CD4-positive, alpha-beta T cell treated with Interferon alpha-2 for 1 hour (primary cell): ENCODE results near the gene KCNE4.

Experiments used
- DNase-seq, 2 donors: peaks; one replicate each; pipeline ENCODE4 v3.0.0-alpha.2; 2020 to 2022

KCNE4 gene

DNA sequence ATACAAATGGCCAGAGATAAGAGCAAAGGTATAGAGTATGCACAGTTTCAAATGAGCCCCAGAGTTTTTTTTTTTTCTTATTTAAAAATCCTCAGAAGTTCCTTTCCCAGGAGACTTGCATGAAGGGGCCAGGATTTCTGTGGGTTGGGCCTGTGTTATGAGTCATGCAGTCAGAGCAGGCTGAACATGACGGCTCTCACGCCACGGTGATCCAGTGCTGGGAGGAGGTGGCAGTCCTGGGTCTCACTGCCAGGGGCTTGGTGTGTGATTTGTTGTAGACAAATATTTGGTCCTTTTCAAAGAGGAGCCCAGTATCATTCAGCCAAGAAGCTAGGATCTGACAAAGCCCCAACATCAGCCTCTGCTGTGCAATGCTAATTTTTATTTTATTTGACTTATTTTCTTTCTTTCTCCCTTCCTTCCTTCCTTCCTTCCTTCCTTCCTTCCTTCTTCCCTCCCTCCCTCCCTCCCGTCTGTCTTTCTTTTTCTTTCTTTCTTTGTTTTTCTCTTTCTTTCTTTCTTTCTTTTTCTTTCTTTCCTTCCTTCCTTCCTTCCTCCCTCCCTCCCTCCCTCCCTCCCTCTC, 10.4 kb upstream of the KCNE4 start:
- DNase-seq = no peak

DNA sequence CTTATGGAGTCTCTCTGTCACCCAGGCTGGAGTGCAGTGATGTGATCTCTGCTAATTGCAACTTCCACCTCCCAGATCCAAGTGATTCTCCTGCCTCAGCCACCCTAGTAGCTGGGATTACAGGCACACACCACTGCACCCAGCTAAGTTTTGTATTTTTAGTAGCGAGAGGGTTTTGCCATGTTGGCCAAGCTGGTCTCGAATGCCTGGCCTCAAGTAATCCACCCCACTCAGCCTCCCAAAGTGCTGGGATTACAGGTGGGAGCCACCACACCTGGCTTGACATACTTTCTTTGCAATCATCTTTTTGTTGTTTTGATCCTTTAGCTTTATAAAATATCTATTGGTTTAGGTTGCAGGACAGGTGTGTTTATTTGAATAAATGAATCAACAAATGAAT, 9.7 kb upstream of the KCNE4 start:
- DNase-seq = no peak

- DNase-seq = no peak
Measured at GRCh38 chr2:223042704-223043118, 9.3 kb upstream of the KCNE4 start.

DNA sequence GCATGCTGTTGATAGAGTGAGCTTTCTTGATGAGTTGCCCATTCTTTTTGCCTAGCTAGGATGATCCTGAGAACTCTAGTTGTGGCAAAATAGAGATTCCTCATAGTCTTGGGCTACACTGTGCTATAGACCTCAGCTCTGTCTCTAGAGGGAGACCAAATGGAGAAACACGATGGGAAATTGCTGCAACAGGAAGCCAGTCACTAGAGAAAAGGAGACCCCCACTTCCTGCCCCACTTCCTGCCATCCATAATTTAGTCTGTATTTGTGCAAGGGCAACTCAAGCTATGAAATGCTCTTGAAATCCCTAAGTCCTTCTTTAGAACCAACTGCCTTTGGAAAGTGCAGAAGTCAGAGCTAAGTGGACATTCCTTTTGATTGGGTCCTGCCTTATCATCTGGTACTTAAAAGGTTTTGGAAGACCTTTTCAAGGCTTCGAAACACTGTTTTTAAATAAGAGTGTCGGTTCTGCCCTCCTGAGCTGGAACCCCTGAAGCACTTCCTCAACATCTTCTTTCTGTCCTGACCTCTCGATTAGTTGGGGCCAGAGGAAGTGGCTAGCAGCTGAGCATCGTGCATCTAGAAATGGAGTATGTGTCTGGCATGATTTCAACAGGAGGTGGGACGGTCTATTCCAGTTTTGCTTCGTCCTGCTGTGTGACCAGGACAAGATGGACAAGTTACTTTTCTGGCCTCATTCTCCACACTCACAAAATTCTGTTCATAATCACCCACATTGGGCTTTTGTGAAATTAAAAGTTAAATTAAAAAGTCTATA, 8.6 kb upstream of the KCNE4 start:
- DNase-seq = no peak

GRCh38 chr2:223044092-223044836, 7.7 kb upstream of the KCNE4 start:
- no peak for DNase-seq

DNA sequence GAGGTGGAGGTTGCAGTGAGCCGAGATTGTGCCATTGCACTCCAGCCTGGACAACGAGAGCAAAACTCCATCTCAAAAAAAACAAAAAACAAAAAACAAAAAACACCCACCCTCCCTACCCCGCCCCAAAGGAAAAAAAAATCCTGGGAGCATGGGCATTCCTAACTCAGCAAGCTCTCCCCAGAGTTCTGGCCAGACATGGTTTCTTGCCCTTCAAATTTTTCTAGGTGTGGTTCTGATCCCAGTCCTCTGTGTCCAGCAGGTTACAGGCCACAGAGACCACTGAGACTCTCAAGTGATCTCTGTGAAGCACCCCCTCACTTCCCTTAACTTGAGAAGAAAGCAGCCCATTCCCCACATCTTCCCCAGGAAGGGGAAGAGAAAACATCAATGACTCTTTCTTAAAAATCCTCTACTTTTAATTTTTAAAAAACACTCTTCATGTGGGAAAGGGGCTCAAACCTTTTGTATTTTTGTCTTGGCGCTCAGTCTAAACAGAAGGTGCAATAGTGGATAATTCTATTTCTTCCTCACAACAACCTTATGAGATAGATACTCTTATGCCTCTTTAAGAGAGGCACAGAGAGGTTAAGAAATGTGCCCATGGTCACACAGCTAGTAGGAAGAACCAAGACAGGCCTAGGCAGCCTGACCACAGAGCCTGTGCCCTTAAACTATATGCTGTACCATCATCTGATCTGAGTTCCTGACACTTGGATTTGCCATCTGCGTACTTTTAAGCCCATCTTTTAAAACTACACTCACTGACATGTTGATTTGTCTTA, 6.9 kb upstream of the KCNE4 start:
- no peak for DNase-seq

- DNase-seq = no peak
Measured at GRCh38 chr2:223046470-223047040, 5.4 kb upstream of the KCNE4 start.

- DNase-seq = no peak
Measured at GRCh38 chr2:223047260-223047761, 4.7 kb upstream of the KCNE4 start.

DNA sequence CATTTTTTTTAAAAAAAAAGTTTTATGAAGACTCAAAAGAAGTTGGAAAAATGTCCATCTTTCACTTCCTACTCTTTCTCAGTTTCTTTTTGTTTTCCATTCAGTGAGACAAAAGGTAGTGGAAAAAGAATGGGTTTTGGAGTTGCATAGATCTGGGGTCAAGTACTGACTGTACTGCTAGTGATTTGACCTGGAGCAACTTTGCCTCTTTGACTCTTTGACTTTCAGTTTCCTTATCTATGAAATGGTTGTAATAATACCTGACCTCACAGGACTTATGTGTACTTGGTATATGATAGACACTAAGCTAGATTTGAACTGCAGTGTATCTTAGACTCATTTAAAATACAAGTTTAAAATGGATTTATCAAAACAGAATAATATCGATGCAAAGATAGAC, 3.5 kb upstream of the KCNE4 start:
- no peak for DNase-seq

- no peak for DNase-seq
Measured at GRCh38 chr2:223049356-223049755, 2.6 kb upstream of the KCNE4 start.

DNA sequence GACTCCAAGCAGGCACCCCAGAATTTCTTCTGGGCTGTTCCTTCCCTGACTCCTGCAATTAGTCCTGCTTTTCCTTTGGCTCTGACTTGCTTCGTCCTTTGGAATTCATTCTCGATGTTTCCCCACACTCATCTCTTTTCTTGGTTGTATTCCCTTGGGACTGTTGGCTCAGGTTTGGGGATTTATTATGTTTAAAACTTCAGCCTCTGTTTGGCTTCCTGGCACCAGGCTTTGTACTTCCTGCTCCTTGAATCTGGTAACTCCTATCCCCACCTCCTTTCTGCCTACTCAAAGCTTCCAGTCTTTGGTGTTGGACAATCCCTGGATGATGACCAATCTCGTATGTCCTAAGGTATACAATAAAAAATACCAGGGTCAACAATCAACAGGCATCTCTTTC, 1.8 kb upstream of the KCNE4 start:
- no peak for DNase-seq

DNA sequence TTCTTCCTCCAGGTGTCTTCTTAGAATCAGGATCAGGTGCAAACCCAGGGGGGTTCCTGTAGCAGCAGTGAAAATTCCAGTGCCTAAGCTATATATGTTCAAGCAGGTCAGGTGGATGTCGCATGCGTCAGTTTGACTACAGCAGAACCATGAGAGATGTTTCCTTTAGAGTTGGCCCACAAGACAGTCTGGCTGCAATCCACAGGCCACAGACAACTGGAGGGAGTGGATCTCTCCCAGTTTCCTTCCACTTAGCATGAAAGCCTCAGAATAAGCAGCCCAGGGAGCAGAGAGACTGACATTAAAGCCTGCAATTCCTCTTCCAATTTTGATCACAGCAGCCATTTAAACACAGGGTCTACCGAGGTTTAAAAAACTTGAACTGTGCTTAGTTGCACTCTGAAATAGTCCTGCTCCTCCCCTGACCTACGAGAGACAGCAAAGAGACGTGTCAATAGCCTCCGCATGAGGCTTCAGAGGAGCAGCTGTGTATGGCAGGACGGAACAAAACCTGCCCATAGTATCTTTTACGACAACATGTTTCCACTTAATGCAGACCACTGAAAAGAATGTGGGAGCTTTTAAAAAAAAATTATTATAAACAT, 988 bp upstream of the KCNE4 start:
- DNase-seq = no peak

DNA sequence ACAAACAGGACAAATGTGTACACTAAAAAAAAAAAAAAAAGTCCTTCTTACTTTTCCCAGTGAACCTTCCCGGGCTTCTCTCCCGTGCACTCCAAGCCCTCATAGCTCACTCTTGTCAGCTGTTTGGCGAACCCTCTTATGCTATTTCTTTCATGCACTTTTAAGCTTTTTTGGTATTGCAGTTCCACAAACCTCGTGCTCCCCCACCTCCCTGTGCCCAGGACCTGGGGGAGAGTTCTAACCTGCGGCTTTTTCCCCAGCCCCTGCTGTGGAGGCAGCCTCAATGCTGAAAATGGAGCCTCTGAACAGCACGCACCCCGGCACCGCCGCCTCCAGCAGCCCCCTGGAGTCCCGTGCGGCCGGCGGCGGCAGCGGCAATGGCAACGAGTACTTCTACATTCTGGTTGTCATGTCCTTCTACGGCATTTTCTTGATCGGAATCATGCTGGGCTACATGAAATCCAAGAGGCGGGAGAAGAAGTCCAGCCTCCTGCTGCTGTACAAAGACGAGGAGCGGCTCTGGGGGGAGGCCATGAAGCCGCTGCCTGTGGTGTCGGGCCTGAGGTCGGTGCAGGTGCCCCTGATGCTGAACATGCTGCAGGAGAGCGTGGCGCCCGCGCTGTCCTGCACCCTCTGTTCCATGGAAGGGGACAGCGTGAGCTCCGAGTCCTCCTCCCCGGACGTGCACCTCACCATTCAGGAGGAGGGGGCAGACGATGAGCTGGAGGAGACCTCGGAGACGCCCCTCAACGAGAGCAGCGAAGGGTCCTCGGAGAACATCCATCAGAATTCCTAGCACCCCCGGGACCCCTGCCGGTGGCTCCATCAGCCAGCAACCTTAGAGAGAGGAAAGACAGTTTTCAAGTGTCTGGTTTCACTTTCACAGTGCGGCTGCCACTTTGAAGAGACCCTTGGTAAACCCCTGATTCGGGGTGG, 826 bp downstream of the KCNE4 start:
- no peak for DNase-seq

- DNase-seq = no peak
Measured at GRCh38 chr2:223053484-223054192, 1.6 kb downstream of the KCNE4 start.

- no peak for DNase-seq
Measured at GRCh38 chr2:223054193-223054781, 2.3 kb downstream of the KCNE4 start.

DNA sequence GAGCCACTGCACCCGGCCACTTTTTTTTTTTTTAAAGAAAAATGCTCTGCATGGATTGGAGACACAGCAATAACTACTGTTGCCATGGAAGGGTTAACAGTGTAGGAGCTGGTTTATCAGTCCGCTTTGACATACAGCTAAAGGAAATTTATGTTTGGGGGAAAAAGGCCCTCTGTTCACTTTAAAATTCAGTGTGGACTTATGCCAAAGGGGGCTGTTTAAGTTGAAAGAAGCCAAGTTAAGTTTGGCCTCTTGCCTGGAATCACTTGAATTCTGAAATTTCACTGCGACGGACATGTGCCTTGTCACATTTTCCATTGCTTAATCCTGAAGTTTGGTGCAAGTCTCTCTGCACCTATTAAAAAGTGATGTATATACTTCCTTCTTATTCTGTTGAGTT, 3.1 kb downstream of the KCNE4 start:
- no peak for DNase-seq

DNA sequence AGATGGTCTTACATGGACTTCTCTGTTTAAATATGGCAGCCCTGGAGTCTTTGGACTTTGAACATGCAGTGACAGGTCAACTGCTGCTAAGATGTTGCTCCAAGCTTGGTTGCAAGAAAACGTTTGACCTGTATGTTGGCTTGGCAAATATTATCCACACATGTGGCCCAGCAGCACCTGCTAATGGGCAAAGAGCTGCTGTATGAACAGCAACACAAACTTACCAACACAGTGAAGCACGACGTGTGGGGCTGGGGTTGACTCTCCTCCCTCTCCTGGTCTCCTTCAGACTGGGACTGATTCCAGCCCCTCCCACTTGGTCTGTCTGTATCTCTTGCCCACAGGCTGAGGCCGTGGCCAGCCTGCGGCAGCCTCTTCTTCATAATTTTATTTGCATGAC, 3.8 kb downstream of the KCNE4 start:
- no peak for DNase-seq

GRCh38 chr2:223056701-223057418, 4.9 kb downstream of the KCNE4 start:
- DNase-seq = no peak

GRCh38 chr2:223057569-223057968, 5.6 kb downstream of the KCNE4 start:
- DNase-seq = no peak
